Measurements from ENCODE around the gene HMCES. TPM values are rescaled to one million over a fixed set of nuclear protein-coding genes. Genes with fewer than 3 reads are reported as not detected.

HMCES gene
- total and polyA plus RNA-seq, 2 experiments from 2014 or later = 20.1 to 34.3 TPM

DNA sequence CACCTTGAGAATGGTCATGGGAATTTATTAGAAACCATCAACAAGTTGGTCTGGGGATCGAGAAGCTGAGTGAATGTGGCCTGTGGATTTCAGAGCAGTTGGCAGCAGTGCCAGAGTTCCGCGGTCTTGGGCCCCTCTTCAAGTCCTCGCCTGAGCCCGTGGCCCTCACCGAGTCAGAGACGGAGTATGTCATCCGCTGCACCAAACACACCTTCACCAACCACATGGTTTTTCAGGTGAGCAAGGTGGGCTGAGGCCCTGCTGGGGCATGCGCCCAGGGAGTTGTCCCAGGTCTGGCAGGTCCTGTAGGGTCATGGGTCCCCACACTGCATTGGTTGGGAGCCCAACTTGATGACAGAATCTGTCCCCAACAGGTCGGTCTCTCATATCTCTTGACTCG lies 7.0 kb upstream of the HMCES start:
- Histone ChIP-seq H3K9me3 (ENCODE audit: low read depth) (no peaks in the 10 kb centered on the region), H3K4me1 (ENCODE audit: insufficient read depth) (no peaks in the 10 kb centered on the region), H3K27me3 (no peaks in the 10 kb centered on the region), H3K4me2 (no peak overlapping the region), H3K9me2 (replicated peaks; ENCODE audit: insufficient read depth) (no peaks in the 10 kb centered on the region), H3K36me3 (replicated peaks; ENCODE audit: insufficient read depth, low read depth) (peaks cover 5% of the 10 kb centered on the region), H3K27ac (no peak overlapping the region), H3K79me2 (no peaks in the 10 kb centered on the region), H3K4me3 (no peak overlapping the region), H2AFZ (no peak overlapping the region), H4K20me1 (ENCODE audit: insufficient read depth, poor library complexity, severe bottlenecking) (no peaks in the 10 kb centered on the region)
- no peak for DNase-seq (ENCODE audit: low spot score)
- 98% methylated on average over 11 of the region's 11 CpGs for WGBS (ENCODE audit: low lambda C conversion rate, missing lambda C conversion rate)
- TF ChIP-seq, protein P1, sequence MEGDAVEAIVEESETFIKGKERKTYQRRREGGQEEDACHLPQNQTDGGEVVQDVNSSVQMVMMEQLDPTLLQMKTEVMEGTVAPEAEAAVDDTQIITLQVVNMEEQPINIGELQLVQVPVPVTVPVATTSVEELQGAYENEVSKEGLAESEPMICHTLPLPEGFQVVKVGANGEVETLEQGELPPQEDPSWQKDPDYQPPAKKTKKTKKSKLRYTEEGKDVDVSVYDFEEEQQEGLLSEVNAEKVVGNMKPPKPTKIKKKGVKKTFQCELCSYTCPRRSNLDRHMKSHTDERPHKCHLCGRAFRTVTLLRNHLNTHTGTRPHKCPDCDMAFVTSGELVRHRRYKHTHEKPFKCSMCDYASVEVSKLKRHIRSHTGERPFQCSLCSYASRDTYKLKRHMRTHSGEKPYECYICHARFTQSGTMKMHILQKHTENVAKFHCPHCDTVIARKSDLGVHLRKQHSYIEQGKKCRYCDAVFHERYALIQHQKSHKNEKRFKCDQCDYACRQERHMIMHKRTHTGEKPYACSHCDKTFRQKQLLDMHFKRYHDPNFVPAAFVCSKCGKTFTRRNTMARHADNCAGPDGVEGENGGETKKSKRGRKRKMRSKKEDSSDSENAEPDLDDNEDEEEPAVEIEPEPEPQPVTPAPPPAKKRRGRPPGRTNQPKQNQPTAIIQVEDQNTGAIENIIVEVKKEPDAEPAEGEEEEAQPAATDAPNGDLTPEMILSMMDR (IDR thresholded peaks at IDR 0.05; ENCODE audit: poor library complexity) = no peak
- TF ChIP-seq EZH2 (IDR thresholded peaks at IDR 0.05; ENCODE audit: borderline replicate concordance) (no peak), EZH2phosphoT487 (IDR thresholded peaks at IDR 0.05; ENCODE audit: low read depth, severe bottlenecking, unreplicated experiment) (no peak)

DNA sequence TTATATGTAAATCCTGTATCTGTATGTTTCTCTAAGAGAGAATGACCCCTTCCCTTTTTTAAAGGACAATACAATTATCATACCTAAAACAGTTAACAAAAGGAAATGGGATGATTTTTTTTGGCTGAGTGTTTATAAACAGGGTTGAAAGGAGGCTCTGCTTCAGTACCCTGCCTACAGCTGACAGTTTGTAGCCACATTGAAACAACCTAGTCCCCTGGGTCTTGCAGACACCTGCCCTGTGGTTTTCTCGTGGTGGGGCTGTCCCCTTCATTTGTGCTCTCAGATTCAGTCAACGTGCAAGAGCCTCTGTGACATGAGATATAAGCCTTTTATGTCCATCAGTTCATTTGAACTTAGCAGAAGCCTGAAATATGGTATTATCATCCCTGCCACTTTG lies 2.3 kb upstream of the HMCES start:
- H3K9me3 ChIP-seq (ENCODE audit: low read depth) = no peaks in the 10 kb centered on the region
- no peaks in the 10 kb centered on the region for H3K27me3 ChIP-seq
- H3K4me2 ChIP-seq = no peak overlapping the region
- peaks cover 3% of the 10 kb centered on the region for H4K20me1 ChIP-seq (ENCODE audit: insufficient read depth, poor library complexity, severe bottlenecking)
- WGBS (ENCODE audit: low lambda C conversion rate, missing lambda C conversion rate) = 80% methylated on average over 2 of the region's 2 CpGs
- H3K27ac ChIP-seq = no peak overlapping the region
- H3K9me2 ChIP-seq (replicated peaks; ENCODE audit: insufficient read depth) = no peaks in the 10 kb centered on the region
- DNase-seq (ENCODE audit: low spot score) = no peak
- no peak overlapping the region for H2AFZ ChIP-seq
- peaks cover 15% of the 10 kb centered on the region for H3K4me1 ChIP-seq (ENCODE audit: insufficient read depth)
- no peaks in the 10 kb centered on the region for H3K36me3 ChIP-seq (replicated peaks; ENCODE audit: insufficient read depth, low read depth)
- H3K4me3 ChIP-seq = no peak overlapping the region
- TF ChIP-seq EZH2 (IDR thresholded peaks at IDR 0.05; ENCODE audit: borderline replicate concordance) (no peak), EZH2phosphoT487 (IDR thresholded peaks at IDR 0.05; ENCODE audit: low read depth, severe bottlenecking, unreplicated experiment) (no peak)
- TF ChIP-seq, protein P1 (IDR thresholded peaks at IDR 0.05; ENCODE audit: poor library complexity) = no peak
- H3K79me2 ChIP-seq = peaks cover 17% of the 10 kb centered on the region

DNA sequence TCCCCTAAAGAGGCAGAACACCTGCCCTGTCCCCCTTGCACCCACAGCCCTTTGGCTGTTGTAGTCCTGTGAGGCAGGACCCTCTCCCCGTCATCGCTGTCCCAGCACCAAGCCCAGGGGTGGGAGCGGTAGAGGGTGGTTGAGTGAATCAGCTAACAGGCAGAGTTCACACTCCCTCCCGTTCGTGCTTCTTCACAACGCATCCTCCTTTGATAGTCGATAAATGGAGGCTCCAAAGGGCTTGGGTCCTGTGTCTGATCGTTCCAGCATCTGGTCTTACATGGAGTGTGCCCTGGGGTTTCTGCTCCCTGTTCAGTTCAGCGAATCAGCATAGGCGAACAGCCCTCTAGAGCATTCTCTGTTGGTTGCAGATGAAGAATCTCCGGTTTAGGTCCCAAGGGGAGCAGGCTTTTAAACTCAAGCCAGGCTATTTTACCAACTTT lies 820 bp upstream of the HMCES start:
- H3K27me3 ChIP-seq = no peaks in the 10 kb centered on the region
- peaks cover 15% of the 10 kb centered on the region for H3K4me1 ChIP-seq (ENCODE audit: insufficient read depth)
- peak overlapping the region; percentile 85 for H3K4me2 ChIP-seq
- peaks cover 3% of the 10 kb centered on the region for H4K20me1 ChIP-seq (ENCODE audit: insufficient read depth, poor library complexity, severe bottlenecking)
- H3K36me3 ChIP-seq (replicated peaks; ENCODE audit: insufficient read depth, low read depth) = no peaks in the 10 kb centered on the region
- H3K9me3 ChIP-seq (ENCODE audit: low read depth) = no peaks in the 10 kb centered on the region
- peak overlapping the region; percentile 87 for H3K4me3 ChIP-seq
- H2AFZ ChIP-seq = peak overlapping the region; percentile 57
- H3K9me2 ChIP-seq (replicated peaks; ENCODE audit: insufficient read depth) = no peaks in the 10 kb centered on the region
- H3K27ac ChIP-seq = peak overlapping the region; percentile 91
- peaks cover 28% of the 10 kb centered on the region for H3K79me2 ChIP-seq
- TF ChIP-seq, protein P1 (IDR thresholded peaks at IDR 0.05; ENCODE audit: poor library complexity) = no peak
- TF ChIP-seq EZH2 (IDR thresholded peaks at IDR 0.05; ENCODE audit: borderline replicate concordance) (no peak), EZH2phosphoT487 (IDR thresholded peaks at IDR 0.05; ENCODE audit: low read depth, severe bottlenecking, unreplicated experiment) (no peak)
- WGBS (ENCODE audit: low lambda C conversion rate, missing lambda C conversion rate) = 84% methylated on average over 11 of the region's 11 CpGs
- peak; percentile 21 for DNase-seq (ENCODE audit: low spot score)

Data from hepatocyte (in vitro differentiated cells).